ENCODE results near the gene AP1M1.

Gene AP1M1

DNA sequence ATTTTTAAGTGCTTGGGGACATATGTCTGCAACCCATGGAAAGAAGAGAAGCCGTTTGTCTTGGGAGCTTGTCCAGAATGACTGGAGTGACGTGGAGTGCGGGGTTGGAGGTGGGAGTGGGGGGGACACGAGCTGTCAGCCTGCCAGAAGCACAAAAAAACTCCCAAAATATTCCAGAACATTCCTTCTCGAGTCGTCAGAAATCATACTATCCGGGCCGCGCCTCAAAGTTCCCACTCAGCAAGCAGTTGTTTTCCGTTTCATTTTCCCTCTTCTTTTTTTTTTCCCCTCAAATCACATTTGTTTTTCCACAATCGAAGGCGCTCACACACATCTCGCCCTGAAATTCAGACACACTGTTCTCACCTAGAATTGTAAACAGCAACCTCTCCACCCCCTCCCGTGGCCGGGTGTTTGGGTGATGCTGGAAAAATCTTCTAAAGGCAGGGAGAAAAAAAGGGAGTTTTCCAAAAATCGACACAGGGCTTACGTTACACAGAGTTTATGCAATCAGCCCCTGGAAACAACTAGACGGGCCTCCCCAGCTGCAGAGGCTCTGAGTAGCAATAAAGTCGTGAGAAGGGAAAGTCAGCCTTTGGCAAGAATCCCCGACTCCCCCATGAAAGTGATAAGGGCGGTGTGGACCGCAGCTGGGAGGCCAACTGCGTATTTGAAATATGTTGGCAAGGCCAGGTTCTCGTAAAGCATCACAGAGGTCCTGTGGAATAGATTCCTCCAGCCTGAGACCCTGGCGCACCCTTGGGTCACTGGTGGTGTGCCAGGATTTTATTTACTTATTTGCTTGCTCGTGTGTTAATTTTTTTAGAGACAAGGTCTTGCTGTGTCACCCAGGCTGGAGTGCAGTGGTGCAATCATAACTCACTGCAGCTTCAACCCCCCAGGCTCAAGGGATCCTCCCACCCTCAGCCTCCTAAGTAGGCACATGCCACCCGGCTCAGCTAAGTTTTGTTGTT is 95.7 kb downstream of the AP1M1 start:
- peak in 3 of 51 donors; percentile 12 to 33 (median 32) for DNase-seq

DNA sequence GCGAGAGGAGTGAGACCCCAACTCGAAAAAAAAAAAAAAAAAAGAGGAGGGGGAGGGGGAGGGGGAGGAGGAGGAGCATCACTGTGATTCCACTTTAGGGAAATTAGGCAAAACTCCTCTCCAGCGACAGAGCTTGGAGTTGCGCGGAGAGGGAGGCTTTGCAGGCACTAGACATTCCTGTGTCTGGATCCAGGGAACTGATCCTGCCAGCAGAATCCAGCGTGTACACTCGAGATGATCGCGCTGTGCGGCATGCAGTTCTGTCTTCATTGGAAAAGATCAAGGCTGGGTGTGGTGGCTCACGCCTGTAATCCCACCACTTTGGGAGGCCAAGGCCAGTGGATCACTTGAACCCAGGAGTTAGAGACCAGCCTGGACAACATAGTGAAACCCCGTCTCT is 97.3 kb downstream of the AP1M1 start:
- DNase-seq = no peak

Measured in hypothalamus (tissue), 51 donors.